Fibroblast of peridontal ligament (primary cell): Measurements from ENCODE around the gene GRIFIN.
A peak's percentile ranks its signal among the peaks of the same experiment; 100 is the strongest.

Source experiments
- DNase-seq: peaks from one replicate; pipeline ENCODE4 v3.0.0-alpha.2; 2010; ENCODE audit errors: extremely low read depth

The GRIFIN gene

DNA sequence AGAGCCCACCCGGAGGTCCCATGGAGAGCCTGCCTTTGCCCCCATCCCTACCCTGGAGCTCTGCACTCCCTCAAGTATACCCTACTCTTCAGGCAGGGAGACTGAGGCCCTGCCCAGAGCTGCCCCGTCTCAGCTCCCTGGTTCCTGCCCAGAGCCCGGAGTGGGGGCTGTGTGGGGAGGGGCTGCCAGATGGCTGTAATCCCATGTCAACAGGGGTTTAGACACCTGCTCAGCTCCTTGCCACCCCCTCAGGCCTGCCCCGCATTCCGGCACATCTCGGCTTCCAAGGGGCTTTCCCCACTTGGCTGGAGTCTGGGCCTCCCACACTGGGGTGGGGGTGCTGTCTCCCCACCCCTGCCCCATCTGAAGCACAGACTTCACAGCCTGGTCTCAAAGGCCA is 22.5 kb upstream of the GRIFIN start:
- no peak for DNase-seq

- DNase-seq = peak; percentile 34
Measured at GRCh38 chr7:2497500-2498336, 21.5 kb upstream of the GRIFIN start.

GRCh38 chr7:2497065-2497464 is 20.9 kb upstream of the GRIFIN start:
- DNase-seq = no peak

- no peak for DNase-seq
Measured at GRCh38 chr7:2496375-2496774, 20.2 kb upstream of the GRIFIN start.

DNA sequence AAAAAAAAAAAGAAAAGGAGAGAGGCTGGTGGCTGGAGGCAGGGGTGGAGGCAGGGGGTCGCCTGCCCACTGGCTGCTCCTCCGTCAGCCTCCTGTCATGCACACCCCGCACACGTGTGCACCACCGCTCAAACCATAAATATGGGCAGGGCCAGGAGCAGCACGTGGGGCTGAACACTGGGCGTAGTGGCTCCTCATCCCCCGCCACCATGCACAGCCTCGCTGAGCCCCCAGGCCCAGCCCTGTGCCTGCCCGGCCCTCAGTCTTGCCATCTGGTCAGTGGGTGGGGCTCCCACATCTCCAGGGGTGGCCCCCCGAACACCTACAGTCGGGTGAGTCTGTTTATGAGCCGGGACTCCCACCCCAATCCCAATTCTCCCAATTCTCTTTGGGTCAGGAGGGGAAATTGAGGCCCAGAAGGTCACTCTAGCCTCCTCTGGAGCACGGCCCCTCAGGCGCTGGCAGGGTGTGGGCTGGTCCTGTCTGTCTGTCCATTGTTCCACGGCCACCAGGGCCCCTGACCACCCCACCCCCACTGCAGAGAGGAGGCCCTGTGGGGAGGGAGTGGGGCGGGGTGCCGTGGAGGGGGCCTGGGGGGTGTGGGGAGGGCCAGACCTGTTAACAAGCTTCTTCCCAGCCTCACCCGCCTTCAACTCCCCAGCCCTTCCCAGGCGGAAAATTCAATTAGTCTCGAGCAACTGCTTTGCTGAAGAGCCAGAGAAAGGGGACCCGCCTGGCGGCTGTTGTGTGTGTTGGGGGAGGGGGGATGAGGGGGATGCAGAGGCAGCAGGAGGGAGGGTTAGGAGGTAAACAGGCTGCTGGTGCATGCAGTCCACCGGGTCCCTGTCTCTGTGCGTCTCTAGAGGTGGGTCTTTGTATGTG is 19.5 kb upstream of the GRIFIN start:
- DNase-seq = no peak

GRCh38 chr7:2494191-2495130 is 18.3 kb upstream of the GRIFIN start:
- DNase-seq = no peak

- DNase-seq = no peak
Measured at GRCh38 chr7:2493205-2494164, 17.3 kb upstream of the GRIFIN start.

DNA sequence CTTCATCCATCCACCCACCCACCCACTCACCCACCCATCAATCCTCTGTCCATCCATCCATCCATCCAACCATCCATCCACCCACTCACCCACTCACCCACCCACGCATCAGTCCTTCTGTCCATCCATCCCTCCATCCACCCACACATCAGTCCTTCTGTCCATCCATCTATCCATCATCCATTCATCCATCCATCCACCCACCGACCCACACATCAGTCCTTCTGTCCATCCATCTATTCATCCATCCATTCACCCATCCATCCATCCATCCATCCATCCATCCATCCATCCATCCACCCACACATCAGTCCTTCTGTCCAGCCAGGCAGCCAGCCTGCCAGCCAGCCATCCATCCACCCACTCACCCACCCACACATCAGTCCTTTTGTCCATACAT is 15.8 kb upstream of the GRIFIN start:
- no peak for DNase-seq

GRCh38 chr7:2490181-2490651 is 14.0 kb upstream of the GRIFIN start:
- DNase-seq = no peak

DNA sequence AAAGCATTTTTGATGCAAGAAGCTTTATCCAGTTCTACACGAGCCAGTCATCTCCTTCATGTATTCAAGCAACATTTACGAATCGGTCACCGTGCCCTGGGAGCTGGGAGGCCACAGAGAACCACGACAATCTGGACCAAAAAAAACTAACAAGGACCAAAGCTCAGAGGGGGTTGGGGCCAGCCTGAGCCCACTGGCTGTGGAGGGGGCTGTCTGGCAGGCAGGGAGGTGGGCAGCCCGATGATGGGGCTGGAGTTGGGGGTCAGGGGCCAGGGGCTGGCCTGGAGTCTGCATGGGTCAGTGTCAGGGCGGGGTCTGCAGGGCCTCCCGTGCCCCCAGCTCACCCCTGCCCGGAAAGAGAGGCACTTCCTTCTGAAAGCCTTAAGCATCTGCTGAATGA is 12.5 kb upstream of the GRIFIN start:
- DNase-seq = no peak

- no peak for DNase-seq
Measured at GRCh38 chr7:2488272-2488645, 12.1 kb upstream of the GRIFIN start.

DNA sequence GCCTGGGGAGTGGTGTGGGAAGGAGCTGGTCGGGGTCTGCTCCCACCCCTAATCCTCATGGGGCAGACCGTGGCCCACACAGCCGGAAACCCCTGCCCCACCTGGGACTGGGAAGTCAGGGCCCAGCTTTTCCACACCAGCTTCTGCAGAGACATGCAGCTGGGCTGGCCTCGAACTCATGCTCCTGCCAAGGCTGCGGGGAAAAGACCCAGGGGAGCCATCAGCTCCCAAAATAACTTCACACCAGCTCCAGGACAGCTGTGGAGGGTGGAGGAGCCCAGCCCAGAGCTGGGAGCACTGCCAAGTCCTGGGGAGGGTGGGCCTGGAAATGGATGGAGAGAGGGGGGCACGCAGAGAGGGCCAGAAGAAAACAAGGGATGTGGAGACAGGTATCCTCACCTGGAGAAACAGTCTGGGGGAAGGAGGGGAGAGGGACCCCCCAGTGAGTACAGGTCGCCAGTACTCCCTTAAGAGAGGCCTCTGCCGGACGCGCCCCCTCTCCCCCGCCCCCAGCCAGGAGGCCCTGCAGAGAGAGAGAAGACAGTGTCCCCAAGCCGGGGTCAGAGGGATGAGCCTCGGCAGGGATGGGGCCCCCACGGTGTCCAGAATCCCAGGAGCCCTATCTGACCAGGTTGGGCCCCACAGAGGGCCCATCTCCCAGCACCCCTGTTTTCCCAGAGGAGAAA is 11.5 kb upstream of the GRIFIN start:
- no peak for DNase-seq

DNA sequence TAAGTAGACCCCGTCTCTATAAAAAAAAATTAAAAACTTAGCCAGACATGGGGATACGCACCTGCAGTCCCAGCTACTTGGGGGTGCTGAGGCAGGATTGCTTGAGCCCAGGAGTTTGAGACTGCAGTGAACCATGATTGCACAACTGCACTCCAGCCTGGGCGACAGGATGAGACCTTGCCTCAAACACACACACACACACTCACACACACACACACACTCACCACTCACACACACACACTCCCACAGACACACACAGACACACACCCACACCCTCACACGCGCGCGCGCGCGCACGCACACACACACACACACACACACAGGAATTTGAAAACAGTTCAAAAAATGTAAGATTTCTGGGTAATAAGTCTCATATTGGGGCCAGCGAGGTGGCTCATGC is 8.7 kb upstream of the GRIFIN start:
- no peak for DNase-seq

GRCh38 chr7:2483494-2483893 is 7.3 kb upstream of the GRIFIN start:
- DNase-seq = no peak

- DNase-seq = no peak
Measured at GRCh38 chr7:2482725-2483451, 6.7 kb upstream of the GRIFIN start.

GRCh38 chr7:2481195-2481594 is 5.0 kb upstream of the GRIFIN start:
- no peak for DNase-seq

- no peak for DNase-seq
Measured at GRCh38 chr7:2480070-2480408, 3.8 kb upstream of the GRIFIN start.

GRCh38 chr7:2479276-2480069 is 3.3 kb upstream of the GRIFIN start:
- DNase-seq = no peak

DNA sequence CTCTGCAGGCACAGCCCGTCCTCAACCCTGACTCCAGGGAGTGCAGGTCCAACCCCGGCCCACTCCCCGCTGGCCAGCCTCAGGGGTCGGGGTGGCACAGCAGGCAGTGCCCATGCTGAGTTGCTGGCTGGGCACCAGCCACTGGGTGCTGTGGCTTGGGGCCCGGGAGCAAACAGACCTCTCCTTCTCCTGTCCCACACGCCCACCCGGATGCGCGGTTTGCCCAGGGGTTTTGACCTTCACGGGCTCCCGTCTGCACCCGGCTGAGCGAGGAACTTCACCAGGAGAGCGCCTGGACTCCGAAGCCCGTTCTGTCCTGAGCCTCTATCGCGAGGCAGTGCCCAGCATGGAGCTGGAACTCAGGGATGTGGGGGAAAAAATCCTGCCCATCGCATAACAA is 2.6 kb upstream of the GRIFIN start:
- DNase-seq = no peak
